Measurements from ENCODE around the gene CAB39.

CAB39 gene

GRCh38 chr2:230713331-230714135, 891 bp downstream of the CAB39 start:
- peak overlapping the region; percentile 81 for H3K4me3 ChIP-seq (ENCODE audit: low read depth, low read length)
- DNase-seq (ENCODE audit: low read depth) = no peak
- no peak for TF ChIP-seq CTCF (conservative IDR thresholded peaks at IDR 0.05; ENCODE audit: low read depth, low read length)

GRCh38 chr2:230714136-230714480, 1.5 kb downstream of the CAB39 start:
- no peak for TF ChIP-seq CTCF (conservative IDR thresholded peaks at IDR 0.05; ENCODE audit: low read depth, low read length)
- peak overlapping the region; percentile 81 for H3K4me3 ChIP-seq (ENCODE audit: low read depth, low read length)
- DNase-seq (ENCODE audit: low read depth) = peak; percentile 84

- no peak for TF ChIP-seq CTCF (conservative IDR thresholded peaks at IDR 0.05; ENCODE audit: low read depth, low read length)
Observed at GRCh38 chr2:230715201-230715600, 2.6 kb downstream of the CAB39 start.

GRCh38 chr2:230716588-230716987, 3.9 kb downstream of the CAB39 start:
- DNase-seq (ENCODE audit: low read depth) = no peak
- H3K4me3 ChIP-seq (ENCODE audit: low read depth, low read length) = no peak overlapping the region
- TF ChIP-seq CTCF (conservative IDR thresholded peaks at IDR 0.05; ENCODE audit: low read depth, low read length) = no peak

More at GRCh38 chr2:230715201-230715600, 2.6 kb downstream of the CAB39 start:
- peak; percentile 70 for DNase-seq (ENCODE audit: low read depth)
- no peak overlapping the region for H3K4me3 ChIP-seq (ENCODE audit: low read depth, low read length)

- H3K4me3 ChIP-seq (ENCODE audit: low read depth, low read length) = no peak overlapping the region
- peak; percentile 38 for DNase-seq (ENCODE audit: low read depth)
- TF ChIP-seq CTCF (conservative IDR thresholded peaks at IDR 0.05; ENCODE audit: low read depth, low read length) = no peak
Observed at GRCh38 chr2:230717600-230717999, 5.0 kb downstream of the CAB39 start.

- TF ChIP-seq CTCF (conservative IDR thresholded peaks at IDR 0.05; ENCODE audit: low read depth, low read length) = no peak
- no peak overlapping the region for H3K4me3 ChIP-seq (ENCODE audit: low read depth, low read length)
- DNase-seq (ENCODE audit: low read depth) = no peak
Observed at GRCh38 chr2:230719340-230719739, 6.7 kb downstream of the CAB39 start.

- no peak overlapping the region for H3K4me3 ChIP-seq (ENCODE audit: low read depth, low read length)
- peak; percentile 70 for DNase-seq (ENCODE audit: low read depth)
- no peak for TF ChIP-seq CTCF (conservative IDR thresholded peaks at IDR 0.05; ENCODE audit: low read depth, low read length)
Observed at GRCh38 chr2:230721712-230722111, 9.1 kb downstream of the CAB39 start.

All from choroid plexus epithelial cell (primary cell).